K562 (cell line): ENCODE data around the gene VSNL1. TPM values are rescaled to one million over a fixed set of nuclear protein-coding genes. Genes with fewer than 3 reads are reported as not detected.

Source experiments
- ATAC-seq: fragments of 200-7000 bp; cut with Tn5 transposase; 3 replicates; pipeline ENCODE4 v1.9.1; 2020; ENCODE audit warnings: moderate library complexity
- BruUV-seq: library from RNA; stranded (reverse); fragments of 400-500 nt; replicated peaks from 2 replicates; lab custom pipeline; 2021; lab: Mats Ljungman, UMichigan
- CTCF ChIA-PET: fragments of 300-600 bp; formaldehyde crosslinking; extraction: SDS; loops from one replicate; lab custom pipeline; 2021; ENCODE audit warnings: low intra/inter-chr PET ratio; lab: Yijun Ruan, JAX
- POLR2A ChIA-PET: fragments of 300-600, 350-650 bp; sonication (Branson Sonifier 250); formaldehyde crosslinking; extraction: SDS; loops from one replicate; lab custom pipeline; 2021; ENCODE audit warnings: antibody characterized with exemption, inconsistent platforms; lab: Yijun Ruan, JAX
- DNase-seq, 4 experiments: peaks; one replicate each; pipeline versions ENCODE4 v3.0.0 to v3.0.0-alpha.2; 2011 to 2018; ENCODE audit warnings: low spot score in 3 of 4, mixed read lengths in 3 of 4; ENCODE audit errors: extremely low read depth in 1 of 4
- FAIRE-seq: peaks from 2 replicates; lab custom pipeline; 2011; peaks lifted over from hg19 to GRCh38; lab: Jason Lieb, UNC
- H2AFZ ChIP-seq: 2 replicates; pipeline ENCODE4 v1.6.0; 2011; ENCODE audit warnings: low read depth, low read length, control low read depth, inconsistent platforms
- H3K27ac ChIP-seq: fragments of 200-600 bp; 3 replicates; pipeline ENCODE4 v1.8.0; 2011; ENCODE audit warnings: low read depth, mild to moderate bottlenecking, control low read depth, inconsistent platforms, low read length, moderate library complexity, mixed read lengths; ENCODE audit errors: extremely low read depth
- H3K27me3 ChIP-seq, 2 experiments: fragments of 300-600 bp in 1 of 2; 2 replicates in 1 of 2; 3 replicates in 1 of 2; pipeline versions ENCODE4 v1.6.0 to v1.8.0; 2011; ENCODE audit warnings: inconsistent platforms in 2 of 2, low read length in 2 of 2, mild to moderate bottlenecking in 1 of 2, mixed read lengths in 1 of 2, moderate library complexity in 1 of 2; ENCODE audit not compliant: control insufficient read depth in 2 of 2, insufficient read depth in 2 of 2
- H3K36me3 ChIP-seq: fragments of 300-600 bp; 3 replicates; pipeline ENCODE4 v1.8.0; 2011; ENCODE audit warnings: mild to moderate bottlenecking, low read length, inconsistent platforms; ENCODE audit not compliant: control insufficient read depth, insufficient read depth
- H3K4me1 ChIP-seq, 2 experiments: fragments of 200-600 bp in 1 of 2; replicated peaks in 1 of 2; 2 replicates in 1 of 2; 3 replicates in 1 of 2; pipeline versions ENCODE4 v1.5.1 to v1.8.0; 2011; ENCODE audit warnings: inconsistent platforms in 2 of 2, low read length in 2 of 2, mild to moderate bottlenecking in 1 of 2, mixed read lengths in 1 of 2, moderate library complexity in 1 of 2; ENCODE audit not compliant: control insufficient read depth in 2 of 2, insufficient read depth in 2 of 2
- H3K4me2 ChIP-seq: 2 replicates; pipeline ENCODE4 v1.6.1; 2011; ENCODE audit warnings: low read length, control low read depth, inconsistent platforms, mixed read lengths; ENCODE audit not compliant: insufficient read depth
- H3K4me3 ChIP-seq: fragments of 200-600 bp; sonication (generic), shearing (Covaris generic); 2 replicates; pipeline ENCODE4 v1.5.1; 2016; ENCODE audit warnings: control low read depth, inconsistent platforms
- H3K79me2 ChIP-seq: fragments of 200-600 bp; 3 replicates; pipeline ENCODE4 v1.8.0; 2011; ENCODE audit warnings: low read length, inconsistent platforms; ENCODE audit not compliant: control insufficient read depth, insufficient read depth
- H3K9ac ChIP-seq, 2 experiments: 2 replicates each; pipeline versions ENCODE4 v1.6.0 to v1.6.1; 2011; ENCODE audit warnings: low read depth in 2 of 2, low read length in 2 of 2, control low read depth in 1 of 2, inconsistent platforms in 1 of 2, mild to moderate bottlenecking in 1 of 2, mixed read lengths in 1 of 2; ENCODE audit not compliant: insufficient read depth in 1 of 2
- H3K9me1 ChIP-seq: one replicate; pipeline ENCODE4 v1.6.0; 2011; ENCODE audit warnings: inconsistent platforms, mild to moderate bottlenecking, low read length, moderate library complexity; ENCODE audit not compliant: control insufficient read depth, insufficient read depth
- H3K9me3 ChIP-seq: replicated peaks from 2 replicates; pipeline ENCODE4 v1.5.1; 2011; ENCODE audit warnings: low read depth, low read length, inconsistent platforms; ENCODE audit not compliant: control insufficient read depth, insufficient read depth
- H4K20me1 ChIP-seq: replicated peaks from 2 replicates; pipeline ENCODE4 v1.6.1; 2011; ENCODE audit warnings: low read length, inconsistent platforms, mixed read lengths; ENCODE audit not compliant: control insufficient read depth, insufficient read depth
- CC2D1A ChIP-seq: fragments of 450-650 bp; IDR thresholded peaks from 2 replicates; pipeline ENCODE4 v1.6.1; 2017; ENCODE audit warnings: mild to moderate bottlenecking
- CTCFL ChIP-seq: IDR thresholded peaks from 2 replicates; pipeline ENCODE4 v1.6.1; 2011; ENCODE audit warnings: borderline replicate concordance, low read depth, mild to moderate bottlenecking, moderate library complexity, low read length; ENCODE audit not compliant: insufficient read depth, poor library complexity, severe bottlenecking
- E2F4 ChIP-seq: sonication (generic); formaldehyde crosslinking; IDR thresholded peaks from 2 replicates; pipeline ENCODE4 v1.8.0; 2022; ENCODE audit warnings: mild to moderate bottlenecking, low read depth, missing genetic modification reagents
- E4F1 ChIP-seq: fragments of 250-450 bp; sonication (Bioruptor Pico); IDR thresholded peaks from 2 replicates; pipeline ENCODE4 v1.5.0; 2021; ENCODE audit warnings: mild to moderate bottlenecking, borderline replicate concordance
- ETV1 ChIP-seq: fragments of 450-650 bp; conservative IDR thresholded peaks from 2 replicates; pipeline ENCODE4 v1.6.1; 2016; ENCODE audit warnings: missing genetic modification characterization, control low read depth, low read depth, missing compliant biosample characterization
- FOXK1 ChIP-seq: sonication (generic); formaldehyde crosslinking; IDR thresholded peaks from 2 replicates; pipeline ENCODE4 v1.8.0; 2022; ENCODE audit warnings: missing genetic modification reagents, mild to moderate bottlenecking, borderline replicate concordance
- KLF13 ChIP-seq: fragments of 450-650 bp; IDR thresholded peaks from 2 replicates; pipeline ENCODE4 v1.6.1; 2016; ENCODE audit warnings: missing genetic modification characterization, low read depth, mild to moderate bottlenecking, missing compliant biosample characterization, moderate library complexity, borderline replicate concordance
- MAFG ChIP-seq: fragments of 450-650 bp; conservative IDR thresholded peaks from 2 replicates; pipeline ENCODE4 v1.6.1; 2016; ENCODE audit warnings: missing genetic modification characterization, missing compliant biosample characterization
- MEIS2 ChIP-seq: fragments of 450-650 bp; IDR thresholded peaks from 2 replicates; pipeline ENCODE4 v1.6.1; 2014; ENCODE audit warnings: mild to moderate bottlenecking; ENCODE audit not compliant: partially characterized antibody
- RB1 ChIP-seq: fragments of 450-650 bp; IDR thresholded peaks from 2 replicates; pipeline ENCODE4 v1.6.1; 2017; ENCODE audit warnings: low read depth, mild to moderate bottlenecking
- SMAD2 ChIP-seq: fragments of 150-350 bp; IDR thresholded peaks from 2 replicates; pipeline ENCODE4 v1.6.1; 2014; ENCODE audit warnings: low read depth, mild to moderate bottlenecking, low read length
- XRCC4 ChIP-seq: IDR thresholded peaks from one replicate; pipeline ENCODE4 v1.6.1; 2011; ENCODE audit not compliant: insufficient read depth, insufficient read length; ENCODE audit errors: extremely low read depth
- ZNF121 ChIP-seq: sonication (generic); formaldehyde crosslinking; conservative IDR thresholded peaks from 2 replicates; pipeline ENCODE4 v1.8.0; 2022; ENCODE audit warnings: missing genetic modification reagents
- ZNF639 ChIP-seq, 2 experiments: fragments of 200-800 bp in 1 of 2; sonication (Bioruptor generic) in 1 of 2; sonication (generic) in 1 of 2; formaldehyde crosslinking in 1 of 2; IDR thresholded peaks in 1 of 2; conservative IDR thresholded peaks in 1 of 2; 2 replicates each; pipeline versions ENCODE4 v1.5.0 to v1.6.1; 2016 to 2020; ENCODE audit warnings: missing compliant biosample characterization in 1 of 2, missing genetic modification characterization in 1 of 2, missing genetic modification reagents in 1 of 2
- WGBS: fragments of 100-300 bp; shearing (Covaris generic); methylation state at CpG from one replicate; pipeline ENCODE4 v1.1.6; 2016; ENCODE audit warnings: low coverage, mixed read lengths; ENCODE audit not compliant: insufficient coverage; ENCODE audit errors: missing lambda C conversion rate; 5-methylcytosine and 5-hydroxymethylcytosine counted together
- in situ Hi-C: fragments of 300-500 bp; cut with MboI; formaldehyde crosslinking; loops from 4 replicates; pipeline ENCODE4 v1.15.0; 2018; ENCODE audit warnings: inconsistent platforms, mixed read lengths
- intact Hi-C: fragments of 100-400 bp; cut with micrococcal nuclease; formaldehyde crosslinking; loops from 2 replicates; pipeline ENCODE4 v1.14.2; 2022
- polyA plus RNA-seq, 8 experiments: library from polyadenylated mRNA; depleted of rRNA in 4 of 8; stranded (reverse) in 5 of 8; unstranded in 3 of 8; fragments of >200 nt; fragmentation: Nextera tagmentation in 2 of 8; fragmentation: Illumina TruSeq in 1 of 8; extraction: Ambion mirVana in 2 of 8; extraction: Trizol in 1 of 8; gene quantifications; 2 replicates each; pipeline versions ENCODE4 v1.2.1 to v1.2.3, GENCODE V29; 2011 to 2014; ENCODE audit warnings: inconsistent platforms in 1 of 8, missing spikeins in 1 of 8
- total RNA-seq, 7 experiments: library from RNA; depleted of rRNA in 6 of 7; stranded (reverse); fragments of >200 nt in 6 of 7; fragmentation: Illumina TruSeq in 2 of 7; extraction: Trizol in 2 of 7; gene quantifications; 2 replicates each; pipeline versions ENCODE4 v1.2.1 to v1.2.3, GENCODE V29; 2011 to 2021; ENCODE audit warnings: low replicate concordance in 1 of 7

VSNL1 gene
- total and polyA plus RNA-seq, 9 of the 15 experiments (the other 6 are each of a cell fraction or from before 2014, with no cell fraction given): 0.20 TPM; not detected in 8

- H3K79me2 ChIP-seq: no peaks in the 10 kb centered on the region
- no TSS peak for BruUV-seq
- H3K9me3 ChIP-seq: no peaks in the 10 kb centered on the region
- no peak overlapping the region for H3K27ac ChIP-seq
- FAIRE-seq (no peak), ATAC-seq (no peak), DNase-seq (no peak)
- CTCF ChIA-PET: no interaction called here
- H3K36me3 ChIP-seq: no peaks in the 10 kb centered on the region
- in situ Hi-C loops (no loop called here), intact Hi-C loops (no loop called here)
- POLR2A ChIA-PET: interaction anchor here (0.6 kb wide), 2 partner anchors 15 to 283 kb away, joined by 3 to 4 read pairs; no protein-coding TSS in a partner anchor
- no peak overlapping the region for H3K4me3 ChIP-seq
- H3K9ac ChIP-seq: no peak overlapping the region
- no peaks in the 10 kb centered on the region for H3K9me1 ChIP-seq
- H4K20me1 ChIP-seq: no peaks in the 10 kb centered on the region; the same call in 1 of the 2 replicates
- 0 out of 5 replicates have a peak, but pooled peaks cover 0 to 2% of the 10 kb centered on the region in 2 experiments for H3K27me3 ChIP-seq
- peaks cover 0 to 19% of the 10 kb centered on the region in 2 experiments; a peak in 2 of 5 replicates for H3K4me1 ChIP-seq
- H2AFZ ChIP-seq: no peak overlapping the region
- no peak overlapping the region for H3K4me2 ChIP-seq
- WGBS: 5% methylated on average over 2 of the region's 2 CpGs
- TF ChIP-seq SMAD2 (no peak), KLF13 (no peak), CTCFL (no peak), E4F1 (CRISPR knock-in tag) (no peak), ZNF639 (CRISPR knock-in tag; conservative IDR thresholded peaks at IDR 0.05 in 1 of 2, IDR thresholded peaks at IDR 0.05 in 1 of 2) (no peak), FOXK1 (no peak), RB1 (no peak), E2F4 (CRISPR knock-in tag) (no peak), XRCC4 (no peak), MAFG (no peak), CC2D1A (no peak), ZNF121 (CRISPR knock-in tag) (no peak), MEIS2 (no peak), ETV1 (tag) (no peak)
Measured at GRCh38 chr2:17589406-17590035, 49.0 kb downstream of the VSNL1 start.
